Psoas muscle (tissue), 8 donors: ENCODE results near the gene MMD. TPM values are rescaled to one million over a fixed set of nuclear protein-coding genes. Genes with fewer than 3 reads are reported as not detected.

Experiments
- ATAC-seq, 4 donors: fragments of 200-7000 bp; cut with Tn5 transposase; one replicate each; pipeline ENCODE4 v1.9.1; 2020; ENCODE audit warnings: moderate library complexity in 3 of 4, mild to moderate bottlenecking in 2 of 4
- DNase-seq, 2 donors: peaks; one replicate each; pipeline ENCODE4 v3.0.0-alpha.2; 2020
- H3K27ac ChIP-seq: fragments of 200-600 bp; one replicate; pipeline ENCODE4 v1.8.0; 2022
- H3K27me3 ChIP-seq, 3 donors: fragments of 200-600 bp in 1 of 3; one replicate each; pipeline versions ENCODE4 v1.6.1 to v1.8.0; 2013 to 2022; ENCODE audit warnings: low read length in 2 of 3, mild to moderate bottlenecking in 2 of 3, moderate library complexity in 1 of 3; ENCODE audit not compliant: insufficient read depth in 3 of 3
- H3K36me3 ChIP-seq, 2 donors: fragments of 200-600 bp in 1 of 2; one replicate each; pipeline versions ENCODE4 v1.6.1 to v1.8.0; 2013 to 2022; ENCODE audit warnings: low read depth in 1 of 2, mild to moderate bottlenecking in 1 of 2, moderate library complexity in 1 of 2; ENCODE audit not compliant: insufficient read depth in 1 of 2
- H3K4me1 ChIP-seq: fragments of 200-600 bp; one replicate; pipeline ENCODE4 v1.8.0; 2022
- H3K4me3 ChIP-seq: fragments of 200-600 bp; one replicate; pipeline ENCODE4 v1.8.0; 2022; ENCODE audit warnings: mild to moderate bottlenecking
- H3K9me3 ChIP-seq: fragments of 200-600 bp; one replicate; pipeline ENCODE4 v1.8.0; 2022
- CTCF ChIP-seq: fragments of 200-600 bp; IDR thresholded peaks from one replicate; pipeline ENCODE4 v1.8.0; 2022; ENCODE audit warnings: antibody characterized with exemption
- WGBS, 3 donors: extraction: QIAGEN DNeasy Blood & Tissue Kit; methylation state at CpG; one replicate each; pipeline versions ENCODE4 v1.1.6 to v1.1.7; 2013; 5-methylcytosine and 5-hydroxymethylcytosine counted together
- intact Hi-C, 2 donors: fragments of 100-400 bp; cut with DNase I; formaldehyde crosslinking; loops; one replicate each; pipeline versions ENCODE4 v1.11.0 to v1.14.2; 2022
- polyA plus RNA-seq, 3 donors: library from polyadenylated mRNA; stranded (reverse); fragments of 200-250 nt; gene quantifications; one replicate each; pipeline ENCODE4 v1.2.3, GENCODE V29; 2013
- total RNA-seq, 4 donors: library from RNA; stranded (reverse); fragmentation: NEBNext Ultra II Directional in 2 of 4; extraction: Animal tissue kit (Norgen Biotek cat#: 25700) in 2 of 4; gene quantifications; one replicate each; pipeline versions ENCODE4 v1.2.1 to v1.2.4, GENCODE V29; 2021 to 2023
- donor health status: healthy with polysubstance abuse.
- donor health status: DM: no; HTN: no; CAD: no; lungs with moderate emphysema.
- donor health status: Bipolar disorder and iron deficiency.
- donor health status: healthy.
- donor health status: DM: yes; HTN: yes; CAD: no.
- donor health status: DM: no; HTN: no; CAD: no.
- donor health status: DM: no; HTN: no; CAD: no.
- donor health status: DM: yes; HTN: yes; CAD: no.

Gene MMD
- total and polyA plus RNA-seq, 7 donors = 3.0 to 11.0 (median 6.2) TPM

- DNase-seq = no peak
- Histone ChIP-seq H3K27me3 (no peaks in the 10 kb centered on the region), H3K4me3 (no peak overlapping the region), H3K9me3 (no peaks in the 10 kb centered on the region), H3K4me1 (no peaks in the 10 kb centered on the region), H3K36me3 (no peaks in the 10 kb centered on the region), H3K27ac (no peak overlapping the region)
- TF ChIP-seq CTCF = no peak
- ATAC-seq = no peak
- intact Hi-C loops = no loop called here
- 67 to 82% (median 78%) methylated on average over 4 of the region's 4 CpGs for WGBS, 3 donors
Observed at GRCh38 chr17:55435408-55435807, 13.8 kb upstream of the MMD start.

DNA sequence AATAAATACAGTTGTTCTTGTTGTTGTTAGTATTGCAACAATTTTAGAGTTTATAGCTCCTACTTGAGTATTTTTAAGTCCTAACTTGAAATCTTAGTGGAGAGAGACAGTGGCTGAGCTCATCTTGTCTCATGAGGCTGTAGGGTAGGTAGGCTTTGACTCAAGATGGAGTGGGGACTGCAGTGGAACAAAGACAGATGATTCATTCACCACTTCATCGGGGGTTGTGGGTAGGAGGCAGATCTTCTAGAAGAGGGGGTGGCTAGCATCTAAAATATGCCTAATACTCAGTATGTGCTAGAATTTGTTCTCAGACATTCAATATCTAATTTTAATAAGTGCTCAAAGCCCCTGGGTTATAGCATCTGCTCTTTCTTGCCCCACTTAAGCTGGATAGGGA lies 13.1 kb upstream of the MMD start:
- WGBS, 3 donors = 77 to 86% (median 86%) methylated on average over 1 of the region's 1 CpG
- intact Hi-C loops = no loop called here

DNA sequence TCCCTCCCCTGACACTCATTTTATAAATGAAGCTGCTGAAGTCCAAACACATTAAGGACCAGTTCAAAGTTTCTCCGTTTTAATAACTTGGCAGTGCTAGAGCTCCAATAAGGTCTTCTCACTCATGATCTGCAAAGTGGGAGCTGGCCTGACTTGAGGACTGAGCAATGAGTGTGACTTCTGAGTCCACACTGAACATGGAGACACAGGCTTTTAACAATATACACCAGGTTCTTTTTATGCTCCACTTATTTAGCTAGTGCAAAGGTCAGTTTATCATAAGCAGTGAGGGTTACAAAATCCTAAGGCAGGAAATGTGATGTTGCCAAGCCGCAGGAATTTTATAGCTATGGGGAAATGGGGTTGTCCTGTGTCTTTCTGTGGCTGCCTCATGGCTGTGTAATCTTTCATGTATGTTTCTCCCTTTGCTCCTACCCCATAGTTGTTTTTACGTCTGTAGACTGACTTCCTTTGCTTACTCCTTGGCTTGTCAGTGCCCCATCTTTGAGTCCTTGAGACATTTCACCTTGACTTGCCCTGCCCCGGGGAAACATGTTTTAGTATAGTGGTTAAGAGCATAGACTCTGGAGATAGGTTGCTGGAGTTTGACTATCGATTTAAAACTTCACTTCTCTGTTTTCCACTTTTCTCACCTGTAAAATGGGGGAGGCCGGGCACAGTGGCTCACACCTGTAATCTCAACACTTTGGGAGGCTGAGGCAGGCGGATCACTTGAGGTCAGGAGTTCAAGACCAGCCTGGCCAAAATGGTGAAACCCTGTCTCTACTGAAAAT lies 12.2 kb upstream of the MMD start:
- 67 to 75% (median 74%) methylated on average over 7 of the region's 7 CpGs for WGBS, 3 donors
- H3K4me3 ChIP-seq = no peak overlapping the region
- H3K27ac ChIP-seq = no peak overlapping the region
- H3K9me3 ChIP-seq = no peaks in the 10 kb centered on the region
- no peaks in the 10 kb centered on the region for H3K4me1 ChIP-seq
- DNase-seq (no peak), ATAC-seq (peak; percentile 30 to 47 (median 42))
- H3K27me3 ChIP-seq = no peaks in the 10 kb centered on the region
- intact Hi-C loops = no loop called here
- no peaks in the 10 kb centered on the region for H3K36me3 ChIP-seq
- no peak for TF ChIP-seq CTCF

More for the DNA sequence above, 13.1 kb upstream of the MMD start:
- H3K36me3 ChIP-seq = no peaks in the 10 kb centered on the region
- H3K27me3 ChIP-seq = no peaks in the 10 kb centered on the region
- ATAC-seq (no peak), DNase-seq (no peak)
- H3K4me3 ChIP-seq = no peak overlapping the region
- no peaks in the 10 kb centered on the region for H3K9me3 ChIP-seq
- H3K27ac ChIP-seq = no peak overlapping the region
- TF ChIP-seq CTCF = no peak
- H3K4me1 ChIP-seq = no peaks in the 10 kb centered on the region

- Histone ChIP-seq H3K27ac (peak overlapping the region; percentile 21), H3K36me3 (no peaks in the 10 kb centered on the region), H3K4me3 (no peak overlapping the region), H3K9me3 (no peaks in the 10 kb centered on the region), H3K4me1 (no peaks in the 10 kb centered on the region), H3K27me3 (no peaks in the 10 kb centered on the region)
- no peak for ATAC-seq
- TF ChIP-seq CTCF = no peak
- intact Hi-C loops = no loop called here
- WGBS, 3 donors = 64 to 79% (median 74%) methylated on average over 7 of the region's 7 CpGs
- no peak for DNase-seq
Observed at GRCh38 chr17:55433029-55433628, 11.5 kb upstream of the MMD start.
